Testis (tissue), 3 donors: ENCODE results near the gene SH3D21. TPM values are rescaled to one million over a fixed set of nuclear protein-coding genes. Genes with fewer than 3 reads are reported as not detected.
A peak's percentile ranks its signal among the peaks of the same experiment; 100 is the strongest.

Experiments
- DNase-seq: peaks from one replicate; pipeline ENCODE4 v3.0.0-alpha.2; 2019
- H3K27ac ChIP-seq, 2 donors: fragments of 200-600 bp; sonication (generic); one replicate each; pipeline ENCODE4 v1.5.1; 2019
- H3K27me3 ChIP-seq: fragments of 200-600 bp; sonication (generic); one replicate; pipeline ENCODE4 v1.5.1; 2019
- H3K36me3 ChIP-seq: fragments of 200-600 bp; sonication (generic); one replicate; pipeline ENCODE4 v1.5.1; 2017; ENCODE audit warnings: low read depth; ENCODE audit errors: missing control alignments
- H3K4me1 ChIP-seq: fragments of 200-600 bp; sonication (generic); one replicate; pipeline ENCODE4 v1.5.1; 2019
- H3K4me3 ChIP-seq, 2 donors: fragments of 200-600 bp; sonication (generic); one replicate each; pipeline ENCODE4 v1.5.1; 2017 to 2019
- H3K9me3 ChIP-seq: fragments of 200-600 bp; sonication (generic); one replicate; pipeline ENCODE4 v1.5.1; 2017
- POLR2A ChIP-seq: fragments of 450-650 bp; IDR thresholded peaks from one replicate; pipeline ENCODE4 v1.6.1; 2017; ENCODE audit warnings: antibody characterized with exemption, mild to moderate bottlenecking, moderate library complexity
- WGBS, 2 donors: methylation state at CpG; one replicate each; pipeline ENCODE4 v1.1.5; 2018; 5-methylcytosine and 5-hydroxymethylcytosine counted together
- intact Hi-C: fragments of 100-400 bp; cut with DNase I; formaldehyde crosslinking; loops from one replicate; pipeline ENCODE4 v1.15.1; 2023; ENCODE audit warnings: low total_unique reads
- polyA plus RNA-seq: library from polyadenylated mRNA; stranded (reverse); fragments of 350-450 nt; fragmentation: Illumina TruSeq; extraction: RNeasy Lipid Tissue Mini Kit (QIAGEN cat#74804); gene quantifications from one replicate; pipeline ENCODE4 v1.2.3, GENCODE V29; 2014; ENCODE audit warnings: low read depth, low replicate concordance; ENCODE audit not compliant: insufficient read depth
- total RNA-seq, 2 donors: library from RNA; depleted of rRNA; stranded (reverse); fragments of >200 nt; gene quantifications; one replicate each; pipeline ENCODE4 v1.2.3, GENCODE V29; 2016
- TF ChIP-seq, protein P1 (sequence below), 3 experiments: fragments of 450-650 bp in 2 of 3; fragments of 200-600 bp in 1 of 3; sonication (generic) in 1 of 3; IDR thresholded peaks; one replicate each; pipeline ENCODE4 v1.5.1; 2016 to 2019; ENCODE audit warnings: antibody characterized with exemption in 3 of 3, mild to moderate bottlenecking in 2 of 3, moderate library complexity in 1 of 3

Gene SH3D21
- total and polyA plus RNA-seq, 3 donors from 2014 or later = 6.8 to 14.9 (median 12.8) TPM

DNA sequence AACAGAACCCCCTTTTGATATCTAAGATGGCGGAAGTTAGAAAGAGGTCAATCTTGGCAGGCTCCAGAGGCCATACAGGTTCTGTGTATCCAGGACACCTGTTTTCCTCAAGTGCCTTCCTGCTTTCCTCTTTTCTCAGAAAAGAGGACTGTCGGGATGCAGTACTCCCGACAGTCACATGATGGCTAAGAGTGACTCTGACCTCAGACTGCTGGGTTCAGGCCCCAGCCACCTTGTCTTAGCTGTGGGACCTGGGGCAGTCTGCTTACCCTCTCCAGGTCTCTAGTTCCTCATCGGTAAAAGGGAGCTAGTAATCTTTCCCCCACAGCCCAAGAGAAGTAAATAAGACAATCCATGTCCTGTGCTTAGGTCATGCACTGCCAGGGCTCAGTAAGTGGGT lies 49.6 kb downstream of the SH3D21 start:
- no peaks in the 10 kb centered on the region for H3K9me3 ChIP-seq
- H3K4me1 ChIP-seq = peaks cover 16% of the 10 kb centered on the region
- intact Hi-C loops = no loop called here
- no peak overlapping the region for H3K4me3 ChIP-seq
- H3K27ac ChIP-seq = no peak overlapping the region
- H3K27me3 ChIP-seq = no peaks in the 10 kb centered on the region
- TF ChIP-seq POLR2A = no peak
- TF ChIP-seq, protein P1, sequence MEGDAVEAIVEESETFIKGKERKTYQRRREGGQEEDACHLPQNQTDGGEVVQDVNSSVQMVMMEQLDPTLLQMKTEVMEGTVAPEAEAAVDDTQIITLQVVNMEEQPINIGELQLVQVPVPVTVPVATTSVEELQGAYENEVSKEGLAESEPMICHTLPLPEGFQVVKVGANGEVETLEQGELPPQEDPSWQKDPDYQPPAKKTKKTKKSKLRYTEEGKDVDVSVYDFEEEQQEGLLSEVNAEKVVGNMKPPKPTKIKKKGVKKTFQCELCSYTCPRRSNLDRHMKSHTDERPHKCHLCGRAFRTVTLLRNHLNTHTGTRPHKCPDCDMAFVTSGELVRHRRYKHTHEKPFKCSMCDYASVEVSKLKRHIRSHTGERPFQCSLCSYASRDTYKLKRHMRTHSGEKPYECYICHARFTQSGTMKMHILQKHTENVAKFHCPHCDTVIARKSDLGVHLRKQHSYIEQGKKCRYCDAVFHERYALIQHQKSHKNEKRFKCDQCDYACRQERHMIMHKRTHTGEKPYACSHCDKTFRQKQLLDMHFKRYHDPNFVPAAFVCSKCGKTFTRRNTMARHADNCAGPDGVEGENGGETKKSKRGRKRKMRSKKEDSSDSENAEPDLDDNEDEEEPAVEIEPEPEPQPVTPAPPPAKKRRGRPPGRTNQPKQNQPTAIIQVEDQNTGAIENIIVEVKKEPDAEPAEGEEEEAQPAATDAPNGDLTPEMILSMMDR (IDR thresholded peaks at IDR 0.05) = no peak
- WGBS, 2 donors = 77 to 80% methylated on average over 4 of the region's 4 CpGs
- no peaks in the 10 kb centered on the region for H3K36me3 ChIP-seq
- no peak for DNase-seq

DNA sequence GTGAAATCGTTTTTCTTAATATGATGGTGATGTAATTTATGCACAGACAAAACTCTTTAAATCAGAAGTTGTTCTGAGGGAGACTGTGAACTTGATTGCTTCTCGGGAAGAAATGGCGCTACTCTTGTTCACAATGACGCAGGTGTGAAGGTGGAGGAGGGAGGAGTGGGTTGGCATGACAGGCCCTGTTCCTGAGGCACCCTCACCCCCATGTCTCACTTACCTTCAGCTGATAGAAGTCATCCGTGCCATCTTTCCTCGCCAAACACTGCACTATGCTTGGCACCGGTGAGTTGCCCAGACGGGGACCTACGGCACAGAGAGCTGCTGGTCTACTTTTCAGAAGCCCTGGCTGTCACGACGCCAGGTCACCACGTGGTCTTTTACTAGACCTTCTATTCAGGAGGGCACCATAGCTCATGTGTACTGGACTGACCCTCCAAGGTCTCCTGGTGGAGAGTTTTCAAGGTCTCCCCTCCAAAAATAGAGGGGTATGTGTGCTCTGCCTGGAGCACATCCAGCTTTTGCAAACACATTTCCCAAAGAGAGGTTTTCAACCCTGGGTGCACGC lies 52.4 kb downstream of the SH3D21 start:
- Histone ChIP-seq H3K9me3 (no peaks in the 10 kb centered on the region), H3K4me3 (no peak overlapping the region), H3K36me3 (no peaks in the 10 kb centered on the region), H3K4me1 (peaks cover 11% of the 10 kb centered on the region), H3K27me3 (no peaks in the 10 kb centered on the region), H3K27ac (no peak overlapping the region)
- intact Hi-C loops = no loop called here
- 50 to 65% methylated on average over 13 of the region's 13 CpGs for WGBS, 2 donors
- no peak for TF ChIP-seq POLR2A
- TF ChIP-seq, protein P1 (IDR thresholded peaks at IDR 0.05) = no peak
- DNase-seq = peak; percentile 51

DNA sequence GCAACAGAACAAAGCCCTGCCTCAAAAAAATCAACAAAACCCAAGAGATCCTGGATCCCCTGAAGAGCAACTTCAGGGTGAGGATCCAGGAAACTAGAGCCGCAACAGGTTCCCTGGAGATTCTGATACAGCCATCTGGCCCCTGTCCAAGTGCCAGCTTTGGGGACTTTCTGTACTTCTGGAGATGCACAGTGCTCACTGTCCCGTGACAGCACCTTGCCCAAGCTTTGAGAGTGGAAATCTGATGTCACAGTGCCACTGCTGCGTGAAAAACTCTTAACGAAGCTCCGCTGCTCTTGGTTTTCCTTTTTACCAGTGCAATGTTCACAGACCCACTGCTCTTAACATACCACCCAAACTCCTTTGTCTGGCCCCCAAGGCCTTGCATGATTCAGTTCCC lies 53.2 kb downstream of the SH3D21 start:
- Histone ChIP-seq H3K36me3 (no peaks in the 10 kb centered on the region), H3K4me3 (no peak overlapping the region), H3K4me1 (peaks cover 11% of the 10 kb centered on the region), H3K9me3 (no peaks in the 10 kb centered on the region), H3K27ac (no peak overlapping the region), H3K27me3 (no peaks in the 10 kb centered on the region)
- no peak for TF ChIP-seq POLR2A
- TF ChIP-seq, protein P1 (IDR thresholded peaks at IDR 0.05) = no peak
- peak; percentile 27 for DNase-seq
- intact Hi-C loops = no loop called here
- 60 to 81% methylated on average over 5 of the region's 5 CpGs for WGBS, 2 donors

DNA sequence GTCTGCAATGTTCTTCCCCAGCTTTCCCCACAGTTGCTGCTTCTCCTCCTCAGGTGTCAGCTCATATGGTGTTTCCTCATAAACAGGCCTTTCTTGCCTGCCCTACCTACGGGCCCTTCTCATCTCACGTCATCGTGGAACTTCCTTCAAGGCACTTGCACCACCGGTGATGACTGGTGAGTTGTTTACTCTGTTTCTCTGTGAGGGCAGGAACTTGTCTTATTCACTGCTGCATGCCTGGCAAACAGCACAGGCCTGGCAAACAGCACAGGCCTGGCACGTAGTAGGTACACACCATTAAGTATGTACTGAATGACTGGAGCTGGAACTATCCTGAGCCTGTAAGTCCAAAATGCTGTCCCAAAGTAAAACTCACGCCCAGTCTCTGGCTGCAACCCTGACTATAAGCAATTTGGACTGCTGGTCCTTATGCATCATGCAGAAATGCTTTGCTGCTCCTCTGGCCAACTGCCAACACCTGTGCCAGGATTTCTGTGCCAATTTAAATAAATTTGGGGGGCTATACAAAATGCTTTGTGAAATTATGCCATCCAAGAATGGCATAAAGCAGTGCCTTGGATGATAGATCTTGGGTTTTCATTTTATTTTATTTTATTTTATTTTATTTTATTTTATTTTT lies 53.9 kb downstream of the SH3D21 start:
- intact Hi-C loops = no loop called here
- Histone ChIP-seq H3K9me3 (no peaks in the 10 kb centered on the region), H3K27me3 (no peaks in the 10 kb centered on the region), H3K27ac (no peak overlapping the region), H3K4me1 (peaks cover 12% of the 10 kb centered on the region), H3K36me3 (no peaks in the 10 kb centered on the region), H3K4me3 (no peak overlapping the region)
- DNase-seq = no peak
- WGBS, 2 donors = 83 to 88% methylated on average over 5 to 6 of the region's 6 CpGs
- TF ChIP-seq, protein P1 (IDR thresholded peaks at IDR 0.05) = no peak
- TF ChIP-seq POLR2A = no peak

DNA sequence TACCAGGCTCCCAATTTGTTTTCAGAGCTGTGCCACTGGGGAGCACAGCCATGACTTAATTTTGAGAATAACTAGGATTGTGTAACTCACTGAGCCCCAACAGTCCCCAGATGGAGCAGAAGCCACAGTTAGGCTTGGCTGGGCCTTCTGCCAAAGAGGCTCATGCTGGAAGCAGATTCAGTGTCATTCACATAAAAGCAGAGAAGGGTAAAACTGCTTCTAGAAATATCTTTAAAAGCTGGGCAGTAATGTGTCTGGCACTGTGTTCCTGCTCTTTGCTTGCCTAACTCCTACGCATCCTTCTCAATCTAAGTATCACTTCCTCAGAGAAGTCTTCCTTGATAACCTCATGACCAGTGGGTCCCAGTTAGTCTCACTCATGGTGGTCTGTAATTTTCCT lies 59.2 kb downstream of the SH3D21 start:
- WGBS, 2 donors = 45 to 62% methylated on average over 1 of the region's 1 CpG
- TF ChIP-seq POLR2A = no peak
- TF ChIP-seq, protein P1 (IDR thresholded peaks at IDR 0.05) = no peak
- Histone ChIP-seq H3K4me3 (no peak overlapping the region), H3K4me1 (peaks cover 27% of the 10 kb centered on the region), H3K36me3 (no peaks in the 10 kb centered on the region), H3K27me3 (no peaks in the 10 kb centered on the region), H3K9me3 (no peaks in the 10 kb centered on the region), H3K27ac (peak overlapping the region; percentile 29 to 62)
- intact Hi-C loops = no loop called here
- DNase-seq = peak; percentile 75
